ENCODE results near the gene NAA60.

Gene NAA60

DNA sequence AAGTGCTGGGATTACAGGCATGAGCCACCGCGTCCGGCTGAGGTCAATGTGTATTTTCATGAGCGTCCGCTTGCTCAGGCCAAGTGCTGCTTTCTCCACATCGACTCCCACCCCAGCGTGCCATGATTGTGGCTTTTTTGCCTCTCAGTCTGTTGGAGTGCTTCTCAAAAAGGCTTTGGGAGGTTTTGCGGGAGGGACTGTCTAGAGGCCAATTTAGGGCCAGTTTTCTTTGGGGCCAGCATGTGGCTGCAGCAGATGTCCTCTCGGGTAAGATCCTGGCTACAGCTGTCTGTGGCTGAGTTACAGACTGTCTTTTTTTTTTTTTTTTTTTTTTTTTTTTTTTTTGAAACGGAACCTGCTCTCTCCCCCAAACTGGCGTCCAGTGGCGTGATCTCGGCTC, 45.3 kb downstream of the NAA60 start:
- TF ChIP-seq CTCF (IDR thresholded peaks at IDR 0.05; ENCODE audit: low read depth, low read length, missing control alignments), result no peak
- H3K27me3 ChIP-seq (replicated peaks), result no peaks in the 10 kb centered on the region
- no peak overlapping the region for H3K27ac ChIP-seq
- no peak overlapping the region for H3K4me3 ChIP-seq (ENCODE audit: low read depth, low read length)
- in situ Hi-C loops (cut with HindIII; ENCODE audit: low pct_ligation_motif_present, low sequenced_read_pairs), result no loop called here
- no peak for DNase-seq
- H3K36me3 ChIP-seq (replicated peaks), result peaks cover 22% of the 10 kb centered on the region

GRCh38 chr16:3490911-3491629, 47.6 kb downstream of the NAA60 start:
- in situ Hi-C loops (cut with HindIII; ENCODE audit: low pct_ligation_motif_present, low sequenced_read_pairs), result no loop called here
- no peak for TF ChIP-seq CTCF (IDR thresholded peaks at IDR 0.05; ENCODE audit: low read depth, low read length, missing control alignments)
- Histone ChIP-seq H3K27me3 (replicated peaks) (no peaks in the 10 kb centered on the region), H3K27ac (no peak overlapping the region), H3K4me3 (ENCODE audit: low read depth, low read length) (no peak overlapping the region), H3K36me3 (replicated peaks) (no peaks in the 10 kb centered on the region)
- no peak for DNase-seq

- Histone ChIP-seq H3K4me3 (ENCODE audit: low read depth, low read length) (no peak overlapping the region), H3K27me3 (replicated peaks) (no peaks in the 10 kb centered on the region), H3K27ac (no peak overlapping the region), H3K36me3 (replicated peaks) (no peaks in the 10 kb centered on the region)
- TF ChIP-seq CTCF (IDR thresholded peaks at IDR 0.05; ENCODE audit: low read depth, low read length, missing control alignments), result no peak
- in situ Hi-C loops (cut with HindIII; ENCODE audit: low pct_ligation_motif_present, low sequenced_read_pairs), result no loop called here
- no peak for DNase-seq
Measured at GRCh38 chr16:3492356-3492755, 48.9 kb downstream of the NAA60 start.

DNA sequence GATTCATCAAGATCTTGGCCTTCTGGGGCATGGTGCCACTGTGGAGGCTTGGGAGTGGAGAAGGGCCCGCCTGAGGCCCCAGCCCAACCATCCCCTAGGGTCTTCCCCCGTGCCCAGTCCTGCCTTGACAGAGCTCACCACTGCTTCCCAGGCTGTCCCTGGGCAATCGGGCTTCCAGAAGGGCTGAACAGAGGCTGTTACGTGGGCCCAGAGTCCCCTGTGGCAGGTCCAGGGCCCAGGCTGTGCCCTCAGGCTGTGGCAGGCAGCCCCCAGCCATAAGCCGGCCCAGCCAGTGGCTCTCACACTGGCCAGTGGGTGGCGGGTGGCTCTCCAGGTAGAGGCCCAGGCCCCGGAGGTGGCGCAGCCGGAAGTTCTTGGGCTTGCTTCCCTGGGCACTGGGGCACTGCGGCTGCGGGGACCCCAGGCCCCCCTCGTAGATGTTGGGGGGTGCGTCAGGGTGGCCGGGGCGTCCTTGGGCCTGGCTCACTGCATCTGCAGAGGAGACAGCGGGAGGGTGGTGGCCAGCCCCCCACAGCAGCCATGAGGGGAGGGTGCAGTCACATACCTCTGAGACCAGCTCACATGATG, 51.0 kb downstream of the NAA60 start:
- Histone ChIP-seq H3K27ac (no peak overlapping the region), H3K27me3 (replicated peaks) (no peaks in the 10 kb centered on the region), H3K4me3 (ENCODE audit: low read depth, low read length) (no peak overlapping the region), H3K36me3 (replicated peaks) (no peaks in the 10 kb centered on the region)
- DNase-seq, result no peak
- in situ Hi-C loops (cut with HindIII; ENCODE audit: low pct_ligation_motif_present, low sequenced_read_pairs), result no loop called here
- no peak for TF ChIP-seq CTCF (IDR thresholded peaks at IDR 0.05; ENCODE audit: low read depth, low read length, missing control alignments)

- no peak for DNase-seq
Measured at GRCh38 chr16:3495176-3495575, 51.7 kb downstream of the NAA60 start, which contains the start of gene C16orf90. Gene C16orf90 (minus strand): TSS chr16:3495489. CDS start chr16:3495421, 68 bp downstream.

More at GRCh38 chr16:3495176-3495575, 51.7 kb downstream of the NAA60 start, which contains the start of gene C16orf90:
- H3K27ac ChIP-seq, result no peak within 1 kb of the TSS
- no peak for TF ChIP-seq CTCF (IDR thresholded peaks at IDR 0.05; ENCODE audit: low read depth, low read length, missing control alignments)
- H3K36me3 ChIP-seq (replicated peaks), result no peaks in the 10 kb centered on the region
- in situ Hi-C loops (cut with HindIII; ENCODE audit: low pct_ligation_motif_present, low sequenced_read_pairs), result no loop called here
- H3K27me3 ChIP-seq (replicated peaks), result no peaks in the 10 kb centered on the region
- H3K4me3 ChIP-seq (ENCODE audit: low read depth, low read length), result no peak within 1 kb of the TSS
